Left hindlimb (tissue), 1 donor: ENCODE results near the gene SUN1.

ENCODE experiments used
- DNase-seq: peaks from one replicate; pipeline ENCODE4 v3.0.0-alpha.2; 2018

Gene SUN1

GRCh38 chr7:909358-910329, 77.4 kb downstream of the SUN1 start:
- no peak for DNase-seq

DNA sequence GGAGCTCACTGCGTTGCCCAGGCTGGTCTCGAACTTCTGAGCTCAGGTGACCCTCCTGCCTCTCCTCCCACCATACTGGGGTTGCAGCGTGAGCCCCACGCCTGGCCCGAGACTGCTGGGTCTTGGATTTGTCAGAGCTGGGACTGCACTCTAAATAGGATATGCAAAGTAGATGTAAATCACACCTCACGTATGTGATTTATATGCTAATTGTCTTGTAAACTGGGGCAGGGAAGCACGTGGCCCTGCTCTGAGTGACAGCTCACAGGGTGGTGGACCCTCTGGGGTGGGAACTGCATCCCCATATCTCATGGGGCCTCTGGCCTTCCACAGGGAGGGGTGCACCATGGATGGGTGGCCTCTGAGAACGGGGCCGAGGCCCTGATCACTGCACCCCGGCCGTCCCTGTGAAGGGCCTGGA, 78.2 kb downstream of the SUN1 start:
- DNase-seq = no peak

DNA sequence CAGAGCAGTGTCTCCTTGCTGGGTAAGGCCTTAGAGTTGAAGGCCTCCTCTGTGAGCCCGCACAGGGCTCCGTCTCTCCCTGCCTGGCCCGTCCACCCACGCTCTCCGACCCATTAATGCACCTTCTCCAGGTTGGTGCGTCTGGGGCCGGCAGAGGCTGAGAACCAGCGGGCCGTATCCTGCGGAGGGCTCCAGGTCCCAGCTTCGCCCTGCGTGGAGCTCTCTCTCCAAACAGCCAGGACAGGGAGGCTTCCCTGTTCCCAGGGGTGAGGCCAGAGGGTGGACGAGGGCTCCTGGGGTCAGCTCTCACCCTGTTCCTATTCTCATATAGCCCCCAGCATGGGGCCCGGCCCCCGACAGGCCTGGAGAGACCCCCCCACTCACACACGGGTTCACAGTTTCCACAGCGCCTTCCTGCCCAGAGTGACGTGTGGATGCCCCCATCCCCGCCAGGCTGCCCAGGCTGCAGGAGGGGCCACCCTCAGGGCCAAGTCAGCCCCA, 78.7 kb downstream of the SUN1 start:
- DNase-seq = no peak

GRCh38 chr7:911791-912480, 79.7 kb downstream of the SUN1 start:
- no peak for DNase-seq

DNA sequence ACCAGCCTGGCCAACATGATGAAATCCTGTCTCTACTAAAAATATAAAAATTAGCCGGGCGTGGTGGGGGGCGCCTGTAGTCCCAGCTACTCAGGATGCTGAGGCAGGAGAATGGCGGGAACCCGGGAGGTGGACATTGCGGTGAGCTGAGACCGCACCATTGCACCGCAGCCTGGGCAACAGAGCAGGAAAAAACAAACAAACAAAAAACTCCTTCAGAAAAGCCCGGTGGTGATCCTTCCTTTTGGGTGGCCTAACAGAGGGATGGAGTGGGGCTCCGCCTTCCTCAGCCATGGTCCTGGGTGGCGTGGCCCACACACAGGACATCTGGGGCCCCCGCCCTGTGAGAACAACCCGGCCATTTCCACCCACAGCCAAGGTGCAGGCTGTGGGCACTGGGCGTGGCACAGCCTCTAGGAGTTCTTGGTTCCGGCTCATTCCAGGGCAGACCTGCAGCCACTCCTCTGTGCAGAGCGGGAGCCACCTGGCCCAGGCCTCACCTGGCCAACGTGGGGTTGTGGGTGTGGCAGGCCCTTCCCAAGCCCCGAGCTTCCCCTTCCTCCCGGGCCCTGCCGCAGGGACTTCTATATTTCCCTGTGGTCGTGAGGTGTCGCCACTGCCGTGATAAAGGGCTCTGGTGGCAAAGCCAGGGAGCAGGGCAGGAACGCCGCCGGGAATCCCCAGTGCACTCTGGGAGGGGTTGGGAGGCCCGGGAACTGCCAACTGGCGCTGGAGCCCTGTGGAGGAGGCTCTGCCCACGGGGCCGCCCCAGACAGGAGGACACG, 81.7 kb downstream of the SUN1 start:
- no peak for DNase-seq

DNA sequence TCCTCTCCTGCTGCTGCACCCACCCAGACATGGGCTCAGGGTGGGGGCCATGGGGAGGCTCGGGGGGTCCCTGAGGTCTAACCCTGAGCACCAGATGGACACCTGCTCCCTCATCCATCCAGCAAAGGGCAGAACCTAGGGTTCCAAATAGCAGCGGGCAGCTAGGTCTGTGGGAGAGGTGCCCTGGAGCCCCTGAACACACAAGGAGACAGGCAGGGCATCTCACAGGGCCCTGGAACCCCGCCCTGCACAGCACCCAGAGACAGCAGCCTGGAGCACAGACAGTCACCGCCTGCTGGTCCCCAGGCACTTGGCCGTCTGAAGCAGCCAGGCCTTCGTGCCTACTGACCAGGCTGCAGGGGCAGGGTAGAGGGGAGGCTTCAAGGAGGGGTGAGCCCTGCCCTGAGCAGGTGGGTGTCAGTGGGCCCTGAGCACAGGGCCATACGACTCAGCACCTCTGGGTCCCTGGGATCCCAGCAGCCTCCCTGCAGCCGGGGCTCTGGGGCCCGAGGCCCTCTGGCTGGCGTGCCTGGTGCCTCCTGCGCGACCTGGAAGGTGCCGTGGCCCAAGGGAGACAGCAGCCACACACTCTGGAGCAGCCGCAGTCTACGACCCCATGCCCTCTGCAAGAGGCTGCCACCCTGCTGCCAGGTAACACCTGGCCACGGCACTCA, 82.4 kb downstream of the SUN1 start:
- no peak for DNase-seq

DNA sequence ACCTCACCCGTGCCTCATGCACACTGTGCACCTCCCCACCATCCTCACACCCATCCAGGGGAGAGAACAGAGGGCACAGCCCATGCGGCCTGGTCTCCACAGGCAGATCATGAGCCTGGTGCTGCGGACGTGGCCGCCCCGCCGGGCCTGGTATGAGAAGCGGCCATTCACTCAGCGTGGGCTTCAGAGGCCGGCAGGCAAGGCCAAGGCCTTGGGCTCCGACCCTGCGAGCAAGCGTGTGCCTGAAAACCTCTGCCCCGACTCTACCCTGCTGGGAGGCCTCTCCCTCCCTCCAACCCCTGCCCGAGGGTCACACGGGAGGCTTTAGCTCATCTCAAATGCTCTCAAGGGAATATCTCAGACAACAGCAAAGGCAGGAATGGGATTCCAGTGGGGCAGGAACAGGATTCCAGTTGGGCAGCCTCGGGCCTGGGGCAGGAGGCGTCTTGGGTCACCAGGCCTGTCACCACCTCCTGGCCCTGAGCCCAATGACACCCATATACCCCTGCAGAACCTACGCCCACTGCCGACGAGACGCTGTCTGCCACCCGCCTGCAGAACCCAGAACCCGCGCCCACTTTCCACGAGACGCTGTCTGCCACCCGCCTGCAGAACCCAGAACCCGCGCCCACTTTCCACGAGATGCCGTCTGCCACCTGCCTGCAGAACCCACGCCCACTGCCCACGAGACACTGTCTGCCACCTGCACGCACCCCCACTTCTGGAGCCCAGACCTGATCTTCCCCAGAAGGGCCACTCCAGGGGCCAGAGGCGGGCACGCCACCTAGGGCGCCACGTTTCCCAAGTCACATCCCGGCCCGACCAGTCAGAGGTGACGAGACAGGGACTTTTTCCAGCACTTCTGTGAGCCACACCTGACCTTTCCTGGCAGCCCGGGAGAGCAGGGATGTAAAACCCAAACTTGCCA, 83.3 kb downstream of the SUN1 start:
- DNase-seq = no peak

GRCh38 chr7:916291-916941, 84.1 kb downstream of the SUN1 start:
- DNase-seq = no peak

DNA sequence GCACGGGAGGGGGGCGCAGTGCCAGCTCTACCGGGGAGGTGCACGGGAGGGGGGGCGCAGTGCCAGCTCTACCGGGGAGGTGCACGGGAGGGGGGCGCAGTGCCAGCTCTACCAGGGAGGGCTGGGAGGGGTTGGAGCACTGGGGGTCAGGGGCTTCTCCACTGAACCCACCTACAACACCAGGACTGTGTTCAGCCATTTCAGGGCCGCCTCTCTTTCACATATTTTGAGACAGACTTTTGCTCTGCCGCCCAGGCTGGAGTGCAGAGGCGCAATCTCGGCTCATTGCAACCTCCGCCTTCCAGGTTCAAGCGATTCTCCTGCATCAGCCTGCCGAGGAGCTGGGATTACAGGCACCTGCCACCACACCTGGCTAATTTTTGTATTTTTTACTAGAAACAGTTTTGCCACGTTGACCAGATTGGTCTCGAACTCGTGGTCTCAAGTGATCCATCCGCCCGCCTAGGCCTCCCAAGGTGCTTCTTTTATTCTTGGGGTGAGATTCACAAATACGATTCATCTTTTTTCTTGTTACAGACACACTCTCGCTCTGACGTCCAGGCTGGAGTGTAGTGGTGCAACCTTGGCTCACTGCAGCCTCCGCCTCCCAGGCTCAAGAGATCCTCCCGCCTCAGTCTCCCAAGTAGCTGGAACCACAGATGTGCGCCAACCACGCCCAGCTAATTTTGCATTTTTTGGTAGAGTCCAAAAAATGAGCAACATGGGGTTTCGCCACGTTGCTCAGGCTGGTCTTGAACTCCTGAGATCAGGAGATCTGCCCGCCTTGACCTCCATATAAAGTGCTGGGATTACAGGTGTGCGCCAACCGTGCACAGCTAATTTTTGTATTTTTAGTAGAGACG, 85.2 kb downstream of the SUN1 start:
- DNase-seq = no peak

DNA sequence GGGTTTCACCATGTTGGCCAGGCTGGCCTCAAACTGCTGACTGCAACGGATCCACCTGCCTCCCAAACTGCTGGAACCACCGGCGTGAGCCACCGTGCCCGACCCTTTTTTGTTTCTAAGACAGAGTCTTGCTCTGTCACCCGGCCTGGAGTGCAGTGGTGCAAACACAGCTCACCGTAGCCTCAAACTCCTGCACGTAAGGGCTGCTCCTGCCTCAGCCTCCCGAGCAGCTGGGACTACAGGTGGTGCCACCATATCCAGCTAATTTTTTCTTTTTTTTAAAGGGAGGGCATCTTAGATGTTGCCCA, 85.8 kb downstream of the SUN1 start:
- DNase-seq = no peak

DNA sequence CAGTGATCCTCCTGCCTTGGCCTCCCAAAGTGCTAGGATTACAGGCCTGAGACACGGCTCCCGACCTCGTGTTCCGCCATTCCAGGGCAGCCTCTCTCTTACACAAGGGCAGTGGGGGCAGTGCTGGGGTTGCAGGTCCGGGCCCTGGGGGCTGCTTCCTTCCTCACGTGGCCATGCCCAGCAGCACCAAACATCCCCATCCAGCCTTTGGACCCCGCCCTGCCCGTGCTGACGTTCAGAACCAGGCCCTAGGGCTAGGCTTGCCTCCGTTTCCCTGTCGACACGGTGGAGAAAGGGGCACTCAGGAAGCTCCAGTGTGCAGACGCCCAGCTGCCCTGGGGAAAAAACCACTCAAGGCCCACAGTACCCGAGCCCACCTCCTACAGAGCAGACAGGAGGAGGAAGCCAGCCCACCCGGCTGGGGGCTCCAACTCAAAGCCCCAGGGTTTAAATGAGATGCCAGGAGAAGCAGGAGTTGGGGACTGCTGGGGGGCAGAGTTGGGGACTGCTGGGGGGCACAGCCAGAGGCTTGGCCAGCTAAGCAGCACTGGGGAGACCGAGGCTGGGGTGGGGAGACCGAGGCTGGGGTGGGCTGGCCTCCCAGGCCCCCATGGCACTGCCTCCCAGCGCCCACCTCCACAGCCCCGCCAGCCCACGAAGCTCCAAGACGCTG, 86.3 kb downstream of the SUN1 start:
- DNase-seq = no peak

- no peak for DNase-seq
Measured at GRCh38 chr7:919114-919442, 86.8 kb downstream of the SUN1 start.

DNA sequence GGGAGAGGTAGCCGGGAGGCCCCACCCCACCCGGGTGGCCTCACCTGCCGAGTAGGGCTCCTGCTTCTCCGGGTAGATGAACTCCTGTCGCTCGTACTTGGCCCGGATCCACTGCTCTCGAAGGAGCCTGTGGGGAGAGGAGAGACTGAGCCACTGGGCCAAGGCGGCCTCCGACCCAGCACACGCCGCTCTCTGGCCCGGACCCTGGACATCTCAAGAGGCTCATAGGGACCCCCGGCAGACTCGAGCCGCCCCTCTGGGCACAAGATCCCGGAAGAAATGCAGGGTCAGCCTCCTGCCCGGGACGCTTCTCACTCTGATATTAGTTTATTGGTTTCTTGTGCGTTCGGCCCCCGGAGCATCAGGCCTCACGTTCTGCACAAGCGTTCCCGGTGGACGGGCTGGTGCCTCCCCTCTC, 87.7 kb downstream of the SUN1 start:
- DNase-seq = no peak

- no peak for DNase-seq
Measured at GRCh38 chr7:920351-921070, 88.2 kb downstream of the SUN1 start.

DNA sequence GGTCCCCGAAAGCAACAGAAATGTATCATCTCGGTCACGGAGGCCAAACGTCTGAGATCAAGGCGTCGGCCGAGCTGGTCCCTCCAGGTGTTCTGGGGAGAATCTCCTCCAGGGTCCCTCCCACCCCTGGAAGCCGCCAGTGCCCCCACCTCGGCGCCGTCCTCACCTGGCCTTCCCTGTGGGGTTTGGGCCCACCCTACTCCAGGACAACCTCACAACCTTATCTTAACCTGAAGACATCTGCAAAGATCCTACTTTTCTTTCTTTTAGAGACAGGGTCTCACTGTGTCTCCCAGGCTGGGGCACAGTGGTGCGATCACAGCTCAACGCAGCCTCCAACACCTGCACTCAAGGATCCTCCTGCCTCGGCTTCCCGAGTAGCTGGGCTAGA, 88.8 kb downstream of the SUN1 start:
- DNase-seq = no peak

DNA sequence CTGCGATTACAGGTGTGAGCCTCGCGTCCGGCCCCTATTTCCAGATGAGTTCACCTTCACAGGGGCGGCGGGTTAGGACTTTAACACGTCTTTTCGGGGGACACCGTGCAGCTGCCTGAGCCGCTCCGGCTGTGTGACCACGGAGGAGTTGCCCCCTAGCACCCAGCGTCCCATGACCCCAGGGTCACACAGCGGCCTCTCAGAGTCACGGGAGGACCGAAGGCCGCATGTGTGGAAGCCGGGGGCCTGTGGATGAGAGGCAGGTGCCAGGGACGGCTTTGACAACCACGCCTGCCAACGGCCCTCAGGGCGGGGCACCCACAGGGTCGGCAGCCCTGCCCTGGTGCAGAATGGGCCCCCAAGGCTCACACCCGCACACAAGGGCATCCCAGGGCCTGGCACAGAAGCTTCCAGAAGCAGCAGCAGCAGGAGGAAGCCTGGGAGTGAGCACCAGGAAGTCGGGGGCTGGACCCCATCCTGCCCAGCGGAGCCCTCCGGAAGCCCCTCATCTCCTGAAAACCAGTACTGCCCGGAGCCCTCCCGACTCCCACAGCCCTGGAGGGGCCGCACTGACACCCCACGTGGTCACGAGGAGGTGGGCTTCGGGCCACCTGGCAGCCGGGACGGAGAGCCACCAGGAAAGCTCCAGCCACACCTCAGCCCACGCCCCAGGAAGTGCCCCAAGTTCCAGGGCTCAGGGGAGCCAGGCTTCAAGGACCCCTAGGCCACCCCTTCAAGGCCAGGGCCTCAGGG, 89.5 kb downstream of the SUN1 start:
- no peak for DNase-seq

- no peak for DNase-seq
Measured at GRCh38 chr7:922334-923107, 90.2 kb downstream of the SUN1 start.
